ENCODE results near the gene TTC16. TPM values are rescaled to one million over a fixed set of nuclear protein-coding genes. Genes with fewer than 3 reads are reported as not detected.
"Not testable (repeated sequence)": the region's sequence is repeated elsewhere in the genome, so short reads cannot be mapped to it uniquely, and the experiment has no call there.

TTC16 gene
- total RNA-seq, 1 donor from 2014 or later, result 1.3 TPM

DNA sequence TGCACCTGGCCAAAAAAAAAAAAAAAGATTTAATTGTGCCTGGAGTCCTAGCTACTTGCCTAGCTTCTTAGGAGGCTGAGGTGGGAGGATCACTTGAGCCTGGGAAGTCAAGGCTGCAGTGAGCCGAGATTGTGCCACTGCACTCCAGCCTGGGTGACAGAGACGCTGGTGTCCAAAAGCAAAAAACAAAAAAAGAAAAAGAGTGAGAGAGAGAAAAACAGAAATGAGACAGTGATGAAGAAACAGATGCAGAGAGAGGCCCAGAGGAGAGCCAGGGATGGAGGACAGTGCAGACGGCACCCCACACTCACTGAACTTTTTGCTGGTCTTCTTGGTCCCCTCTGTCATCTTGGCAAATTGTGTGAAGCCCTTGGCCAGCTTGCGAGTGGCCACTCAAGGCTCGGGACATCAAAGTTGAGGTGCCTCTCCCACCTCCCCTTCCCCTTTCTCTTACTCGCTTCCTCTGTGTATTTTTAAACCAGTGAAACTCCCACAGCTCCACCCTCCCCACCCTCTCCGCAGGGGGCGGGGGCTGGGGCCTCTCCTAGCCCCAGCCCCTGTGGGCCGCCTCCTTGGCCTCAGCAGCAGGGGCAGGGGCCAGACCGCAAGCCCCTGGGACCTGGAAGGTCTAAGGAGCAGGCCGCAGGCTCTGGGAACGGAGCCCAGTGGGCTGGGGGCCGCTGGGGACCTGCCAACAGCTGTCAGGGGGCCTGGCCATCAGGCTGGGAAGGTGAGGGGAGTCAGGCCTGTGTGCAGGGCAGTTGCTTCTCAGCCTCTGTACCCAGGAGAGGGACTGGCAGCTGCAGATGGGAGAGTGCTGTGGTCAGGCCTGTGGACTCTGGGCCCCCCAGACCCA is 62.6 kb downstream of the TTC16 start, which contains the start of gene SH2D3C:
TSS of gene SH2D3C (minus strand) at position 387 of the 856 bp plus-strand sequence. CDS start at position 348, 39 bp downstream.
- ATAC-seq (peak; percentile 33 to 55), DNase-seq (peak; percentile 63)
- intact Hi-C loops (cut with DNase I), result no loop called here

DNA sequence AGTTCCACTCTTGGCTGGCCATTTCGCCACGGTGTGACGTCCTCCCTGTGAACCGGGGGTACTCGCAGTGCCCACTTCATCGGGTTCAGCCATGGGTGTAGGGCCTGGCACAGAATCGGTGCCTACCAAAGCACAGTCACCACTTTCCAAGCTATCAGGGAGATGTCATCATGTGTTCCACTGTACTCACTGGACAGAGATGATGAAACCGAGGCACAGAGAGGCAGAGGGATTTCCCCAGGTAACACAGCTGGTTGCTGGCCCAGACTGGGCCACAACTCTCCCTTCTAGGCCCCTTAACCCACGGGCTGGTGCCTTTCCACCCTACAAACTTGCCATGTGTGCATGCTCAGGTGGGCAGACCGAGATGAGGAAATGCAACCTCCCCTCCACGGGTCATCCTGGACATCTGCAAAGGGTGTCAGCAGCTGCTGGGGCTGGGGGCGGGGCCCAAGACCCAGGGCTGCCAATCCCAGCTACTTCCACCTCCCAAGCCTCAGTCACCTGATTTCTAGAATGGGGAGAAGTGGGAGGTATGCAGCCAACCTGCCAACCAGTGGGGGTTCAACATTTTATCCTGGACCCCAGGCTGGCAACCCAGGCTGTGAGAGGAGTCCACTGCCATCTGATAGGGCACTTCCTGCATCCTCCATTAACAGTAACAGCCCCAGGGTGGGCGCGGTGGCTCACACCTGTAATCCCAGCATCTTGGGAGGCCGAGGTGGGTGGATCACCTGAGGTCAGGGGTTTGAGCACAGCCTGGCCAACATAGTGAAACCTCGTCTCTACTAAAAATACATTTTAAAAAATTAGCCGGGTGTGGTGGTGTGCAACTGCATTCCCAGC is 63.5 kb downstream of the TTC16 start:
- H3K4me1 ChIP-seq, result peaks cover 58% of the 10 kb centered on the region
- H3K4me3 ChIP-seq, result peak overlapping the region; percentile 53
- TF ChIP-seq, protein P1, sequence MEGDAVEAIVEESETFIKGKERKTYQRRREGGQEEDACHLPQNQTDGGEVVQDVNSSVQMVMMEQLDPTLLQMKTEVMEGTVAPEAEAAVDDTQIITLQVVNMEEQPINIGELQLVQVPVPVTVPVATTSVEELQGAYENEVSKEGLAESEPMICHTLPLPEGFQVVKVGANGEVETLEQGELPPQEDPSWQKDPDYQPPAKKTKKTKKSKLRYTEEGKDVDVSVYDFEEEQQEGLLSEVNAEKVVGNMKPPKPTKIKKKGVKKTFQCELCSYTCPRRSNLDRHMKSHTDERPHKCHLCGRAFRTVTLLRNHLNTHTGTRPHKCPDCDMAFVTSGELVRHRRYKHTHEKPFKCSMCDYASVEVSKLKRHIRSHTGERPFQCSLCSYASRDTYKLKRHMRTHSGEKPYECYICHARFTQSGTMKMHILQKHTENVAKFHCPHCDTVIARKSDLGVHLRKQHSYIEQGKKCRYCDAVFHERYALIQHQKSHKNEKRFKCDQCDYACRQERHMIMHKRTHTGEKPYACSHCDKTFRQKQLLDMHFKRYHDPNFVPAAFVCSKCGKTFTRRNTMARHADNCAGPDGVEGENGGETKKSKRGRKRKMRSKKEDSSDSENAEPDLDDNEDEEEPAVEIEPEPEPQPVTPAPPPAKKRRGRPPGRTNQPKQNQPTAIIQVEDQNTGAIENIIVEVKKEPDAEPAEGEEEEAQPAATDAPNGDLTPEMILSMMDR (IDR thresholded peaks at IDR 0.05), result no peak
- intact Hi-C loops (cut with DNase I), result no loop called here
- no peaks in the 10 kb centered on the region for H3K9me3 ChIP-seq
- no peak for DNase-seq
- no peaks in the 10 kb centered on the region for H3K36me3 ChIP-seq
- H3K27me3 ChIP-seq (ENCODE audit: low read depth), result no peaks in the 10 kb centered on the region
- H3K27ac ChIP-seq, result peak overlapping the region; percentile 89
- ATAC-seq, result peak; percentile 30 to 54

More for the DNA sequence above, 62.6 kb downstream of the TTC16 start, which contains the start of gene SH2D3C:
- peaks cover 3% of the 10 kb centered on the region for H3K36me3 ChIP-seq
- H3K27ac ChIP-seq, result peak within 1 kb of the TSS; percentile 89
- no peaks in the 10 kb centered on the region for H3K27me3 ChIP-seq (ENCODE audit: low read depth)
- TF ChIP-seq, protein P1 (IDR thresholded peaks at IDR 0.05), result no peak
- peaks cover 49% of the 10 kb centered on the region for H3K4me1 ChIP-seq
- H3K9me3 ChIP-seq, result no peaks in the 10 kb centered on the region
- peak within 1 kb of the TSS; percentile 53 for H3K4me3 ChIP-seq

DNA sequence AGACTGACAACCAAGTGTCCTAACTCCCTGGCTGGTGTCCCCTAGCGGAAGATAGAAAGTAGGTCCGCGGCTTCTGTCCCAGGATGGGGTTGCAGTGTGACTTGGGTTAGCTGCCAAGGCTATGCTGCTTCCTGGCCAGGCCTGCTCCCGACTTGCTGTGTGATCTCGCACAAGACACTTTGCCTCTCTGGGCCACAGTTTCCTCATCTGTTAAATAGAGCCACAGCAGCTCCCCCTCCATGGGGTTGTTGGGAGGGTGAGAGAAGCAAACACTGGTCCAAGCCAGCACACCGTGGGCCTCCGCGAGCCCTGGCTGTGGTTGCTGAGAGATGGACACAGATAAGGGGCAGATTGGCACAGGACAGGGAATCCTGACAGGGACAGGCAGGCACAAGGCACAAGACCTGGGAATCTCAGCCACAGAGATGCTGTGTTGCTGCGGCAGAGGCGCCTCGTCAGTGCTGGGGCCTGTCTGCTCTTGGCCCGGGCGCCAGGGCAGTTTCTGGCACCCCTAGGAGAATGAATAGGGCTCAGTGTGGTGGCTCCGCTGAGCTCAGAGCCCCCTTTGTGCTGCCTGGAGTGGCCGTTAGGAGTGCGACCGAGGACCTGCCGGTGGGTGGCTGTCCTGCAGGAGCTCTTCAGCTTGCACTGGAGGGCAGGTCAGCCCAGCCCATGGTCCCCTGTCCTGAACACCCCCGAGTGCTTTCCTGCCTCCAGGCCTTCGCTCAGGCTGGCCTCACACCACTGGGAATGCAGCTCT is 64.4 kb downstream of the TTC16 start:
- H3K4me1 ChIP-seq, result peaks cover 63% of the 10 kb centered on the region
- ATAC-seq, result no peak
- H3K9me3 ChIP-seq, result no peaks in the 10 kb centered on the region
- no peaks in the 10 kb centered on the region for H3K27me3 ChIP-seq (ENCODE audit: low read depth)
- intact Hi-C loops (cut with DNase I), result no loop called here
- TF ChIP-seq, protein P1 (IDR thresholded peaks at IDR 0.05), result no peak
- no peaks in the 10 kb centered on the region for H3K36me3 ChIP-seq
- no peak overlapping the region for H3K4me3 ChIP-seq
- H3K27ac ChIP-seq, result peak overlapping the region; percentile 89
- DNase-seq, result no peak

DNA sequence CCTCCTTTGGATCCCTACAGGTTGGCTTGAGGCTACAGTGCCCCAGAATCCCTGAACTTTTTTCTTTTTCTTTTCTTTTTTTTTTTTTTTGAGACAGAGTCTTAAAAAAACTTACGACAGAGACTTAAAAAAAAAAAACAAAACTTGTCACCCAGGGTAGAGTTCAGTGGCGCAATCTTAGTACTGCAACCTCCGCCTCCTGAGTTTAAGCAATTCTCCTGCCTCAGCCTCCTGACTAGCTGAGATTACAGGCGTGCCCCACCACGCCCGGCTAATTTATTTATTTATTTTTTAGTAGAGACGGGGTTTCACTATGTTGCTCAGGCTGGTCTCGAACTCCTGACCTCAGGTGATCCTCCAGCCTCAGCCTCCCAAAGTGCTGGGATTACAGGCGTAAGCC is 65.0 kb downstream of the TTC16 start:
- Histone ChIP-seq H3K27ac (peak overlapping the region; percentile 89), H3K4me1 (peaks cover 63% of the 10 kb centered on the region)

More for the DNA sequence above, 65.0 kb downstream of the TTC16 start:
- H3K36me3 ChIP-seq; DNase-seq; ATAC-seq; H3K27me3 ChIP-seq (ENCODE audit: low read depth); H3K4me3 ChIP-seq; intact Hi-C loops (cut with DNase I); H3K9me3 ChIP-seq: not testable (repeated sequence)

Other genes starting within 250 kb of the TTC16 start
- 88.6 TPM for gene STXBP1, start 103.8 kb upstream of the TTC16 start, total RNA-seq
- 25.9 TPM for gene CFAP157, start 9.1 kb upstream of the TTC16 start, total RNA-seq
- gene PTRH1, start 416 bp upstream of the TTC16 start, total RNA-seq, result 9.1 TPM
- 16.5 TPM for gene TOR2A, start 19.2 kb downstream of the TTC16 start, total RNA-seq
- 59.4 TPM for gene SH2D3C, start 62.6 kb downstream of the TTC16 start, total RNA-seq
- 96.2 TPM for gene CDK9, start 70.0 kb downstream of the TTC16 start, total RNA-seq
- gene FPGS, start 86.8 kb downstream of the TTC16 start, total RNA-seq, result 55.4 TPM
- gene ENG, start 138.6 kb downstream of the TTC16 start, total RNA-seq, result 323 TPM
- gene AK1, start 161.6 kb downstream of the TTC16 start, total RNA-seq, result 185 TPM
- gene ST6GALNAC6, start 183.5 kb downstream of the TTC16 start, total RNA-seq, result 82.0 TPM
- 45.6 TPM for gene ST6GALNAC4, start 201.0 kb downstream of the TTC16 start, total RNA-seq
- gene PIP5KL1, start 214.7 kb downstream of the TTC16 start, total RNA-seq, result 11.5 TPM
- gene DPM2, start 221.8 kb downstream of the TTC16 start, total RNA-seq, result 33.7 TPM

Data from lower lobe of right lung (tissue), 2 donors.